ENCODE measurements around the gene DEPDC1B.
"Not testable (repeated sequence)": the region's sequence is repeated elsewhere in the genome, so short reads cannot be mapped to it uniquely, and the experiment has no call there.

The DEPDC1B gene

DNA sequence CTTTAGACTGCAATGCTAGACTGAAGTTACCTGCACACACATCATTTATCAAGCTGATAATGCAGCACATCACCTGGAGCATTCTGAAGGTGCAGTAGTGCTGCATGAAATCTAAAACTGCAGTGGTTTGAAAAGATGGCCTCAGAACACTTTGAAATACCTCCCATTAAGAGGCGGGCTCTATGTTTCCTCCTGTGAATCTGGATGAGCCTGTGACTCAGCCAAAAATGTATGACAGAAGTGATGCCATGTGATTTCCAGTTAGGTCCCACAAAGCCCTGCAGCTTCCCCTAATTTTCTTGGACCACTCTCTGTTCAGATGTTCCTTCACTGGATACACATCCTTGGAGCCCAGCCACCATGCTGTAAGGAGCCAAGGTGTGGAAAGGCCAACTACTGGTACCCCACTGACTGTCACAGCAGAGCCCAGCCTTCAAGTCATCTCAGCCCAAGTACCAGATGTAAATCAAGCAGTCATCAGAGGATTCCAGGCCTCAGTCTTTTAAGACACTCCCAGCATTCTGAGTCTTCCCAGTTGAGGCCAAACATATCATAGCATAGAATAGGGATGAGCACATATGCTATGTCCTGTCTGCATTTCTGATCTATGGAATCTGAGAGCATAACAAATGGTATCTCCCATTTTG is 27.2 kb upstream of the DEPDC1B start:
- TF ChIP-seq CTCF (IDR thresholded peaks at IDR 0.05; ENCODE audit: low read depth, low read length), result no peak
- H3K4me3 ChIP-seq (ENCODE audit: low read depth, low read length), result no peak overlapping the region

GRCh38 chr5:60724126-60724525 is 24.2 kb upstream of the DEPDC1B start:
- no peak overlapping the region for H3K4me3 ChIP-seq (ENCODE audit: low read depth, low read length)
- TF ChIP-seq CTCF (IDR thresholded peaks at IDR 0.05; ENCODE audit: low read depth, low read length), result no peak

- TF ChIP-seq CTCF (IDR thresholded peaks at IDR 0.05; ENCODE audit: low read depth, low read length), result no peak
- no peak overlapping the region for H3K4me3 ChIP-seq (ENCODE audit: low read depth, low read length)
Observed at GRCh38 chr5:60722416-60722815, 22.4 kb upstream of the DEPDC1B start.

GRCh38 chr5:60719329-60719728 is 19.4 kb upstream of the DEPDC1B start:
- no peak overlapping the region for H3K4me3 ChIP-seq (ENCODE audit: low read depth, low read length)
- TF ChIP-seq CTCF (IDR thresholded peaks at IDR 0.05; ENCODE audit: low read depth, low read length), result no peak

GRCh38 chr5:60718166-60718892 is 18.4 kb upstream of the DEPDC1B start:
- H3K4me3 ChIP-seq (ENCODE audit: low read depth, low read length), result no peak overlapping the region
- no peak for TF ChIP-seq CTCF (IDR thresholded peaks at IDR 0.05; ENCODE audit: low read depth, low read length)

DNA sequence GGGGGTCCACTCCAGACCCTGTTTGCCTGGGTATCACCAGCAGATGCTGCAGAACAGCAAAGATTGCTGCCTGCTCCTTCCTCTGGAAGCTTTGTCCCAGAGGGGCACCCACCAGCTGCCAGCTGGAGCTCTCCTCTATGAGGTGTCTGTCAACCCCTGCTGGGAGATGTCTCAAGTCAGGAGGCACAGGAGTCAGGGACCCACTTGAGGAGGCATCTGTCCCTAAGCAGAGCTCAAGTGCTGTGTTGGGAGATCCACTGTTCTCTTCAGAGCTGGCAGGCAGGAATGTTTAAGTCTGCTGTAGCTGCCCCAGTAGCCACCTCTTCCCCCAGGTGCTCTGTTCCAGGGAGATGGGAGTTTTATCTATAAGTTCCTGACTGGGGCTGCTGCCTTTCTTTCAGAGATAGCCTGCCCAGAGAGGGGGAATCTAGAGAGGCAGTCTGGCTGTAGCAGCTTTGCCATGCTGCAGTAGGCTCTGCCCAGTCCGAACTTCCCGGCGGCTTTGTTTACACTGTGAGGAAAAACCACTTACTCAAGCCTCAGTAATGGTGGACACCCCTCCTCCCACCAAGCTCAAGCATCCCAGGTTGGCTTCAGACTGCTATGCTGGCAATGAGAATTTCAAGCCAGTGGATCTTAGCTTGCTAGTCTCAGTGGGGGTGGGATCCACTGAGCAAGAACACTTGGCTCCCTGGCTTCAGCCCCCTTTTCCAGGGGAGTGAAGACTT is 15.4 kb upstream of the DEPDC1B start:
- H3K4me3 ChIP-seq (ENCODE audit: low read depth, low read length), result not testable (repeated sequence)

GRCh38 chr5:60712950-60713349 is 13.0 kb upstream of the DEPDC1B start:
- no peak for TF ChIP-seq CTCF (IDR thresholded peaks at IDR 0.05; ENCODE audit: low read depth, low read length)
- no peak overlapping the region for H3K4me3 ChIP-seq (ENCODE audit: low read depth, low read length)

GRCh38 chr5:60711892-60712291 is 11.9 kb upstream of the DEPDC1B start:
- not testable (repeated sequence) for H3K4me3 ChIP-seq (ENCODE audit: low read depth, low read length)
